HG03442 (cell line): Measurements from ENCODE around the gene ACSL6.
"Not testable (repeated sequence)": the region's sequence is repeated elsewhere in the genome, so short reads cannot be mapped to it uniquely, and the experiment has no call there.

Source experiments
- ATAC-seq: cut with Tn5 transposase; IDR thresholded peaks from one replicate; pipeline ENCODE4 v1.9.1; 2021; ENCODE audit warnings: mild to moderate bottlenecking, moderate library complexity; ENCODE audit not compliant: unreplicated experiment

ACSL6 gene

GRCh38 chr5:131950706-131951105 lies 60.8 kb downstream of the ACSL6 start:
- no peak for ATAC-seq

GRCh38 chr5:131947445-131947844 lies 64.0 kb downstream of the ACSL6 start:
- ATAC-seq = no peak

GRCh38 chr5:131945551-131946168 lies 65.8 kb downstream of the ACSL6 start, which contains the start of gene MEIKIN:
Gene MEIKIN (minus strand): TSS chr5:131945663. CDS start chr5:131945505, 158 bp downstream.
- no peak for ATAC-seq

GRCh38 chr5:131944702-131945550 lies 66.5 kb downstream of the ACSL6 start:
- no peak for ATAC-seq

GRCh38 chr5:131943916-131944315 lies 67.5 kb downstream of the ACSL6 start:
- ATAC-seq = no peak

GRCh38 chr5:131942016-131942415 lies 69.4 kb downstream of the ACSL6 start:
- ATAC-seq = no peak

- ATAC-seq = no peak
These were observed 71.6 kb downstream of the ACSL6 start for GRCh38 chr5:131939690-131940345.

GRCh38 chr5:131932235-131932634 lies 79.2 kb downstream of the ACSL6 start:
- no peak for ATAC-seq

- no peak for ATAC-seq
These were observed 82.5 kb downstream of the ACSL6 start for GRCh38 chr5:131928957-131929356.

GRCh38 chr5:131926168-131926567 lies 85.3 kb downstream of the ACSL6 start:
- no peak for ATAC-seq

GRCh38 chr5:131916481-131916880 lies 95.0 kb downstream of the ACSL6 start:
- no peak for ATAC-seq

- no peak for ATAC-seq
These were observed 97.0 kb downstream of the ACSL6 start for GRCh38 chr5:131914472-131914871.

GRCh38 chr5:131913603-131914002 lies 97.9 kb downstream of the ACSL6 start:
- ATAC-seq = no peak

- ATAC-seq = no peak
These were observed 104.8 kb downstream of the ACSL6 start for GRCh38 chr5:131906668-131907067.

- not testable (repeated sequence) for ATAC-seq
These were observed 109.2 kb downstream of the ACSL6 start for GRCh38 chr5:131902266-131902665.
